Neural cell (in vitro differentiated cells): ENCODE measurements around the gene GCLM. TPM values are rescaled to one million over a fixed set of nuclear protein-coding genes. Genes with fewer than 3 reads are reported as not detected.

Source experiments
- H2AFZ ChIP-seq: fragments of 200-600, 300-800 bp; sonication (generic), shearing (Covaris generic); 2 replicates; pipeline ENCODE4 v1.6.0; 2014; ENCODE audit warnings: low read depth, mild to moderate bottlenecking, antibody characterized with exemption, low read length, moderate library complexity
- H3F3A ChIP-seq: fragments of 200-600 bp; shearing (Covaris generic); 2 replicates; pipeline ENCODE4 v1.6.1; 2016; ENCODE audit warnings: mild to moderate bottlenecking, moderate library complexity, mixed read lengths, antibody characterized with exemption, low read length; ENCODE audit not compliant: insufficient read depth, poor library complexity, severe bottlenecking
- H3K27ac ChIP-seq: fragments of 200-600, 300-800 bp; sonication (generic), shearing (Covaris generic); 2 replicates; pipeline ENCODE4 v1.5.1; 2014; ENCODE audit warnings: mild to moderate bottlenecking, low read length, moderate library complexity
- H3K27me3 ChIP-seq: fragments of 300-800, 200-600 bp; sonication (generic), shearing (Covaris generic); 2 replicates; pipeline ENCODE4 v1.6.0; 2014; ENCODE audit warnings: mild to moderate bottlenecking, low read depth, low read length, moderate library complexity; ENCODE audit not compliant: insufficient read depth
- H3K36me3 ChIP-seq: fragments of 300-800, 200-600 bp; sonication (generic), shearing (Covaris generic); 2 replicates; pipeline ENCODE4 v1.5.1; 2014; ENCODE audit warnings: mild to moderate bottlenecking, antibody characterized with exemption, low read length, moderate library complexity; ENCODE audit not compliant: insufficient read depth
- H3K4me2 ChIP-seq: fragments of 300-800, 200-600 bp; sonication (generic), shearing (Covaris generic); 2 replicates; pipeline ENCODE4 v1.6.0; 2014; ENCODE audit warnings: mild to moderate bottlenecking, low read length
- H3K4me3 ChIP-seq: fragments of 300-800, 200-600 bp; sonication (generic), shearing (Covaris generic); 2 replicates; pipeline ENCODE4 v1.5.1; 2014; ENCODE audit warnings: mild to moderate bottlenecking, low read length, moderate library complexity
- H3K79me2 ChIP-seq: fragments of 200-600 bp; shearing (Covaris generic); replicated peaks from 2 replicates; pipeline ENCODE4 v1.6.0; 2014; ENCODE audit warnings: mild to moderate bottlenecking, low read length, moderate library complexity; ENCODE audit not compliant: insufficient read depth
- H3K9ac ChIP-seq: fragments of 300-800, 200-600 bp; sonication (generic), shearing (Covaris generic); 2 replicates; pipeline ENCODE4 v1.6.1; 2016; ENCODE audit warnings: mild to moderate bottlenecking, low read length, mixed read lengths
- H3K9me2 ChIP-seq: fragments of 200-600 bp; shearing (Covaris generic); 2 replicates; pipeline ENCODE4 v1.6.1; 2016; ENCODE audit warnings: mild to moderate bottlenecking, low read length, mixed read lengths; ENCODE audit not compliant: insufficient read depth
- H3K9me3 ChIP-seq: fragments of 200-600, 300-800 bp; sonication (generic), shearing (Covaris generic); 2 replicates; pipeline ENCODE4 v1.6.1; 2016; ENCODE audit warnings: mild to moderate bottlenecking, mixed run types, low read length, moderate library complexity, mixed read lengths
- H4K20me1 ChIP-seq: fragments of 200-600 bp; shearing (Covaris generic); 2 replicates; pipeline ENCODE4 v1.6.1; 2016; ENCODE audit warnings: mild to moderate bottlenecking, mixed run types; ENCODE audit not compliant: insufficient read depth
- EP300 ChIP-seq: fragments of 450-650 bp; conservative IDR thresholded peaks from 2 replicates; pipeline ENCODE4 v1.6.1; 2014; ENCODE audit warnings: antibody characterized with exemption, mild to moderate bottlenecking, moderate library complexity; ENCODE audit not compliant: poor library complexity, severe bottlenecking
- EZH2 ChIP-seq: fragments of 200-600, 300-800 bp; shearing (Covaris generic), sonication (generic); IDR thresholded peaks from 2 replicates; pipeline ENCODE4 v1.6.1; 2014; ENCODE audit warnings: antibody characterized with exemption, low read length, borderline replicate concordance, mild to moderate bottlenecking; ENCODE audit not compliant: insufficient read depth, poor library complexity, severe bottlenecking
- MXI1 ChIP-seq: fragments of 450-650 bp; conservative IDR thresholded peaks from 2 replicates; pipeline ENCODE4 v1.6.1; 2014; ENCODE audit warnings: antibody characterized with exemption, mild to moderate bottlenecking; ENCODE audit not compliant: poor library complexity, severe bottlenecking
- POLR2AphosphoS5 ChIP-seq: IDR thresholded peaks from 2 replicates; pipeline ENCODE4 v1.6.1; 2012
- RAD21 ChIP-seq: fragments of 450-650 bp; conservative IDR thresholded peaks from 2 replicates; pipeline ENCODE4 v1.6.1; 2014; ENCODE audit warnings: antibody characterized with exemption, mild to moderate bottlenecking, moderate library complexity
- SMC3 ChIP-seq: fragments of 450-650 bp; conservative IDR thresholded peaks from 2 replicates; pipeline ENCODE4 v1.6.1; 2014; ENCODE audit warnings: antibody characterized with exemption, mild to moderate bottlenecking, moderate library complexity; ENCODE audit not compliant: poor library complexity
- TAF1 ChIP-seq: IDR thresholded peaks from 2 replicates; pipeline ENCODE4 v1.6.1; 2012; ENCODE audit warnings: low read depth
- polyA plus RNA-seq: library from polyadenylated mRNA; depleted of rRNA; stranded (reverse); fragments of >200 nt; gene quantifications from 2 replicates; pipeline ENCODE4 v1.2.3, GENCODE V29; 2014
- TF ChIP-seq, protein P1 (sequence below): fragments of 450-650 bp; IDR thresholded peaks from 2 replicates; pipeline ENCODE4 v1.5.1; 2014; ENCODE audit warnings: antibody characterized with exemption, mild to moderate bottlenecking, moderate library complexity; ENCODE audit not compliant: poor library complexity, severe bottlenecking
- TF ChIP-seq, protein P2 (sequence below): IDR thresholded peaks from 2 replicates; pipeline ENCODE4 v1.6.1; 2012; ENCODE audit warnings: borderline replicate concordance

GCLM gene
- polyA plus RNA-seq, 1 donor from 2014 or later: 3.7 TPM

DNA sequence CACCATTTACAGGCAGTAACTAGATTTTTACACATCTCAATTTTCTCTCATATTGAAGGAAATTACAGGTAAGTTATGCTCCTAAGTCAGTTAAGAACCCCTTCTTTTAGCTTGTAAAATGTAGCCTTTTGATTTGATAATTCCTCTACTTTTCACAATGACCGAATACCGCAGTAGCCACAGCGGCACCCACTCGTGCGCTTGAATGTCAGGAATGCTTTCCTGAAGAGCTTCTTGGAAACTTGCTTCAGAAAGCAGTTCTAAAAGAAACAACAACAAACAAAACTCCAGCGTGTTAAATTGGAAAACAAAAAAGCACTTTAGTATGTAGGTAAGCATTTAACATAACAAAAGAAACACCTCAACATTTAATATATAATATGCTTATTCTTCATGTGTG, 20.3 kb downstream of the GCLM start:
- H2AFZ ChIP-seq: no peak overlapping the region
- TF ChIP-seq RAD21 (no peak), POLR2AphosphoS5 (no peak), EP300 (no peak), EZH2 (no peak), SMC3 (no peak), TAF1 (no peak), MXI1 (no peak)
- TF ChIP-seq, protein P1, sequence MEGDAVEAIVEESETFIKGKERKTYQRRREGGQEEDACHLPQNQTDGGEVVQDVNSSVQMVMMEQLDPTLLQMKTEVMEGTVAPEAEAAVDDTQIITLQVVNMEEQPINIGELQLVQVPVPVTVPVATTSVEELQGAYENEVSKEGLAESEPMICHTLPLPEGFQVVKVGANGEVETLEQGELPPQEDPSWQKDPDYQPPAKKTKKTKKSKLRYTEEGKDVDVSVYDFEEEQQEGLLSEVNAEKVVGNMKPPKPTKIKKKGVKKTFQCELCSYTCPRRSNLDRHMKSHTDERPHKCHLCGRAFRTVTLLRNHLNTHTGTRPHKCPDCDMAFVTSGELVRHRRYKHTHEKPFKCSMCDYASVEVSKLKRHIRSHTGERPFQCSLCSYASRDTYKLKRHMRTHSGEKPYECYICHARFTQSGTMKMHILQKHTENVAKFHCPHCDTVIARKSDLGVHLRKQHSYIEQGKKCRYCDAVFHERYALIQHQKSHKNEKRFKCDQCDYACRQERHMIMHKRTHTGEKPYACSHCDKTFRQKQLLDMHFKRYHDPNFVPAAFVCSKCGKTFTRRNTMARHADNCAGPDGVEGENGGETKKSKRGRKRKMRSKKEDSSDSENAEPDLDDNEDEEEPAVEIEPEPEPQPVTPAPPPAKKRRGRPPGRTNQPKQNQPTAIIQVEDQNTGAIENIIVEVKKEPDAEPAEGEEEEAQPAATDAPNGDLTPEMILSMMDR: no peak
- TF ChIP-seq, protein P2, sequence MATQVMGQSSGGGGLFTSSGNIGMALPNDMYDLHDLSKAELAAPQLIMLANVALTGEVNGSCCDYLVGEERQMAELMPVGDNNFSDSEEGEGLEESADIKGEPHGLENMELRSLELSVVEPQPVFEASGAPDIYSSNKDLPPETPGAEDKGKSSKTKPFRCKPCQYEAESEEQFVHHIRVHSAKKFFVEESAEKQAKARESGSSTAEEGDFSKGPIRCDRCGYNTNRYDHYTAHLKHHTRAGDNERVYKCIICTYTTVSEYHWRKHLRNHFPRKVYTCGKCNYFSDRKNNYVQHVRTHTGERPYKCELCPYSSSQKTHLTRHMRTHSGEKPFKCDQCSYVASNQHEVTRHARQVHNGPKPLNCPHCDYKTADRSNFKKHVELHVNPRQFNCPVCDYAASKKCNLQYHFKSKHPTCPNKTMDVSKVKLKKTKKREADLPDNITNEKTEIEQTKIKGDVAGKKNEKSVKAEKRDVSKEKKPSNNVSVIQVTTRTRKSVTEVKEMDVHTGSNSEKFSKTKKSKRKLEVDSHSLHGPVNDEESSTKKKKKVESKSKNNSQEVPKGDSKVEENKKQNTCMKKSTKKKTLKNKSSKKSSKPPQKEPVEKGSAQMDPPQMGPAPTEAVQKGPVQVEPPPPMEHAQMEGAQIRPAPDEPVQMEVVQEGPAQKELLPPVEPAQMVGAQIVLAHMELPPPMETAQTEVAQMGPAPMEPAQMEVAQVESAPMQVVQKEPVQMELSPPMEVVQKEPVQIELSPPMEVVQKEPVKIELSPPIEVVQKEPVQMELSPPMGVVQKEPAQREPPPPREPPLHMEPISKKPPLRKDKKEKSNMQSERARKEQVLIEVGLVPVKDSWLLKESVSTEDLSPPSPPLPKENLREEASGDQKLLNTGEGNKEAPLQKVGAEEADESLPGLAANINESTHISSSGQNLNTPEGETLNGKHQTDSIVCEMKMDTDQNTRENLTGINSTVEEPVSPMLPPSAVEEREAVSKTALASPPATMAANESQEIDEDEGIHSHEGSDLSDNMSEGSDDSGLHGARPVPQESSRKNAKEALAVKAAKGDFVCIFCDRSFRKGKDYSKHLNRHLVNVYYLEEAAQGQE: no peak
- H3K79me2 ChIP-seq: no peaks in the 10 kb centered on the region
- H3K4me3 ChIP-seq: no peak overlapping the region
- H3K27me3 ChIP-seq: no peaks in the 10 kb centered on the region
- H3K9me2 ChIP-seq: no peaks in the 10 kb centered on the region
- no peaks in the 10 kb centered on the region for H4K20me1 ChIP-seq
- no peaks in the 10 kb centered on the region for H3F3A ChIP-seq
- H3K4me2 ChIP-seq: no peak overlapping the region
- H3K36me3 ChIP-seq: peaks cover 4% of the 10 kb centered on the region
- no peak overlapping the region for H3K9ac ChIP-seq
- no peaks in the 10 kb centered on the region for H3K9me3 ChIP-seq
- no peak overlapping the region for H3K27ac ChIP-seq

DNA sequence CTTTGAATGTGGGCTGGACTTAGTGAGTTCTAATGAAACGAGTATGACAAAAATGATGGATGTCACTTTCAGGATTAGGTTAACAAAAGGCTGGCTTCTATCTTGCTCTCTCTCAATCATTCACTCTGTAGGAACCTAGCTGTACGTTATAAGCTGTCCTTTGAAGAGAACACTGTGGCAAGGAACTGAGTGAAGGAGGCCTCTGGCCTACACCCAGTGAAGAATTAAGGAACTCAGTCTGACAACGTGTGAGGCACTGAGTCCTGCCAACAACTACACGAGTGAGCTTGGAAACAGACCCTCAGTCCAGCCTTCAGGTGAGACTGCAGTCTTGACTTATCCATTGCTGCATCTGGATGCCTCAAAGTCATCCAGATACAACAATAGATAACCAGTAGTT, 27.0 kb downstream of the GCLM start:
- Histone ChIP-seq H3K4me2 (no peak overlapping the region), H3F3A (no peaks in the 10 kb centered on the region), H3K9me3 (no peaks in the 10 kb centered on the region), H2AFZ (no peak overlapping the region), H4K20me1 (no peaks in the 10 kb centered on the region), H3K36me3 (no peaks in the 10 kb centered on the region), H3K4me3 (no peak overlapping the region), H3K79me2 (peaks cover 16% of the 10 kb centered on the region), H3K27me3 (no peaks in the 10 kb centered on the region), H3K9me2 (no peaks in the 10 kb centered on the region), H3K27ac (no peak overlapping the region), H3K9ac (no peak overlapping the region)
- TF ChIP-seq MXI1 (no peak), RAD21 (no peak)

DNA sequence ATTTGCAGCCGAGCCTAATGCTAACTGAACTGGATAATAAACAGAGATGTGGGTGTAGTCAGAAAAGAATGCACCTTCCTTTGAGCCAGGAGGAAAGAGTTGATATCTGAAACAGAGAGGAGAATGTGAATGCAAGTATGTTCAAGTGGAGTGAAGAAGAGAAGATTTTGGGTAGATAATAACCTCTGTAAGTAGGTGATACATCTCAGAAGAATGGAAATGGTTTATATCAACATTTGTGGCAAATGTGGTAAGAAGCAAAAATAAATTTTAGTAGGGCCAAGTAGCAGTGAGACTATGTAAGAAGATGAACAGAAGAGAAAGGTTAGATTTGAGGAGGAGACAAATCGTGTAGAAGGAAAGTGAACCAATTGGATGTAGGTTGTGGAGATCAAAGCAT, 28.5 kb downstream of the GCLM start:
- Histone ChIP-seq H3K4me2 (no peak overlapping the region), H3K9me2 (no peaks in the 10 kb centered on the region), H4K20me1 (no peaks in the 10 kb centered on the region), H3K9ac (no peak overlapping the region), H3K4me3 (no peak overlapping the region), H3F3A (no peaks in the 10 kb centered on the region), H3K27ac (no peak overlapping the region), H3K9me3 (no peaks in the 10 kb centered on the region), H3K79me2 (peaks cover 30% of the 10 kb centered on the region), H2AFZ (no peak overlapping the region), H3K27me3 (no peaks in the 10 kb centered on the region), H3K36me3 (no peaks in the 10 kb centered on the region)
- TF ChIP-seq SMC3 (no peak), RAD21 (no peak), EZH2 (no peak), POLR2AphosphoS5 (no peak), EP300 (no peak), MXI1 (no peak), TAF1 (no peak)
- TF ChIP-seq, protein P1: no peak
- TF ChIP-seq, protein P2: no peak
